DND-41 (cell line): Measurements from ENCODE around the gene CALML6.

Source experiments
- ATAC-seq: fragments of 200-7000 bp; cut with Tn5 transposase; 3 replicates; pipeline ENCODE4 v1.9.1; 2021; ENCODE audit warnings: low read depth; ENCODE audit not compliant: insufficient read depth
- DNase-seq: peaks from one replicate; pipeline ENCODE4 v3.0.0-alpha.2; 2020
- H2AFZ ChIP-seq: 2 replicates; pipeline ENCODE4 v1.6.0; 2012; ENCODE audit warnings: low read depth, low read length
- H3K27ac ChIP-seq: 2 replicates; pipeline ENCODE4 v1.5.1; 2012; ENCODE audit warnings: low read length, inconsistent platforms
- H3K27me3 ChIP-seq: fragments of 200-600 bp; sonication (generic); 2 replicates; pipeline ENCODE4 v1.6.0; 2012; ENCODE audit warnings: low read length, mild to moderate bottlenecking, inconsistent platforms; ENCODE audit not compliant: insufficient read depth, poor library complexity
- H3K36me3 ChIP-seq: 2 replicates; pipeline ENCODE4 v1.5.1; 2012; ENCODE audit warnings: low read length, inconsistent platforms; ENCODE audit not compliant: insufficient read depth
- H3K4me1 ChIP-seq: 2 replicates; pipeline ENCODE4 v1.5.1; 2012; ENCODE audit warnings: mild to moderate bottlenecking, low read length; ENCODE audit not compliant: insufficient read depth
- H3K4me2 ChIP-seq: 2 replicates; pipeline ENCODE4 v1.6.0; 2012; ENCODE audit warnings: mild to moderate bottlenecking, moderate library complexity, low read length, inconsistent platforms; ENCODE audit not compliant: insufficient read depth
- H3K4me3 ChIP-seq, 2 experiments: fragments of 200-600 bp in 1 of 2; shearing (Covaris generic) in 1 of 2; 2 replicates each; pipeline ENCODE4 v1.5.1; 2012 to 2016; ENCODE audit warnings: inconsistent platforms in 2 of 2, low read length in 2 of 2, mild to moderate bottlenecking in 2 of 2, low read depth in 1 of 2, moderate library complexity in 1 of 2
- H3K79me2 ChIP-seq: 2 replicates; pipeline ENCODE4 v1.6.0; 2012; ENCODE audit warnings: low read length, inconsistent platforms; ENCODE audit not compliant: insufficient read depth
- H3K9ac ChIP-seq: 2 replicates; pipeline ENCODE4 v1.6.0; 2012; ENCODE audit warnings: low read depth, mild to moderate bottlenecking, inconsistent platforms, low read length, moderate library complexity
- H3K9me3 ChIP-seq: 2 replicates; pipeline ENCODE4 v1.5.1; 2012; ENCODE audit warnings: low read length, moderate library complexity, mild to moderate bottlenecking, inconsistent platforms; ENCODE audit not compliant: insufficient read depth, severe bottlenecking
- H4K20me1 ChIP-seq: 2 replicates; pipeline ENCODE4 v1.6.0; 2012; ENCODE audit warnings: low read length; ENCODE audit not compliant: insufficient read depth
- EZH2 ChIP-seq: IDR thresholded peaks from 3 replicates; pipeline ENCODE4 v1.6.1; 2012; ENCODE audit warnings: borderline replicate concordance, low read depth, mild to moderate bottlenecking, moderate library complexity, low read length, inconsistent platforms; ENCODE audit not compliant: severe bottlenecking
- TF ChIP-seq, protein P1 (sequence below): IDR thresholded peaks from 2 replicates; pipeline ENCODE4 v1.5.1; 2012; ENCODE audit warnings: borderline replicate concordance, low read length, moderate library complexity, mild to moderate bottlenecking; ENCODE audit not compliant: poor library complexity, severe bottlenecking; ENCODE audit errors: extremely low read depth

CALML6 gene, protein sequence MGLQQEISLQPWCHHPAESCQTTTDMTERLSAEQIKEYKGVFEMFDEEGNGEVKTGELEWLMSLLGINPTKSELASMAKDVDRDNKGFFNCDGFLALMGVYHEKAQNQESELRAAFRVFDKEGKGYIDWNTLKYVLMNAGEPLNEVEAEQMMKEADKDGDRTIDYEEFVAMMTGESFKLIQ

DNA sequence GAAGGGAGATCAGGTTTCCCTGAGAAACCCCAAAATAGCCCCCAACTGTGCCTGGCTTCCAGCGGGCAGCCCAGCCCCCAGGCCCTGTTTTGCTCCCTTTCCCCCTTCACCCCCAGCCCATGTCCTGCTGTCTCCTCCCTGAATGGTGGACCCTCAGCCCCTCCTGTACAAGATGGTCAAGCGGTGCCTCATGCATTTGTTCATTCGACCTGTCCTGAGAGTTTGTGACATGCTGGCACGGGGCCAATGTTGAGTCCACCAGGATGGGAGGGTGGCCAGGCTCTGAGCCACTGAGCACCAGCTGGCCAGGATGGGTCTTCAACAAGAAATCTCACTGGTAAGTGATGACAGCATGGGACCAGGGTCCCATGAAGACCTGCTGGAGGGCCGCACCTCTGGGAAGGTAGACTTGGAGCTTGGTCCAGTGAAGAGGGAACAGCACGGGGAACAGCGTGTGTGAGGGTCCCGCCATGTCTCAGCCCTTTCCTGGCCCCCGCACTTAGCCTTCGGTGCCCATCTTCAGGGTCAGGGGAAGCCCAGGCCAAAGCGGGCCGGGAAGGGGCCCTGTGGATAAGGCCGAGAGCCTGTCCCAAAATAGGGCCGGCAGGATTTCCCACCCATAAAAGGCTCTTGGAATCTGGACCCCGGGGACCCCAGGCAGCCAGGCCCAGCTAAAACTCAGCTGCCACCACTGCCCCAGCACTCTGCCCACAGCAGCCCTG, at the start of gene CALML6:
TSS of gene CALML6 (plus strand) at position 290 of the 722 bp plus-strand sequence. CDS start at position 311, 21 bp downstream.
- TF ChIP-seq EZH2: no peak
- TF ChIP-seq, protein P1, sequence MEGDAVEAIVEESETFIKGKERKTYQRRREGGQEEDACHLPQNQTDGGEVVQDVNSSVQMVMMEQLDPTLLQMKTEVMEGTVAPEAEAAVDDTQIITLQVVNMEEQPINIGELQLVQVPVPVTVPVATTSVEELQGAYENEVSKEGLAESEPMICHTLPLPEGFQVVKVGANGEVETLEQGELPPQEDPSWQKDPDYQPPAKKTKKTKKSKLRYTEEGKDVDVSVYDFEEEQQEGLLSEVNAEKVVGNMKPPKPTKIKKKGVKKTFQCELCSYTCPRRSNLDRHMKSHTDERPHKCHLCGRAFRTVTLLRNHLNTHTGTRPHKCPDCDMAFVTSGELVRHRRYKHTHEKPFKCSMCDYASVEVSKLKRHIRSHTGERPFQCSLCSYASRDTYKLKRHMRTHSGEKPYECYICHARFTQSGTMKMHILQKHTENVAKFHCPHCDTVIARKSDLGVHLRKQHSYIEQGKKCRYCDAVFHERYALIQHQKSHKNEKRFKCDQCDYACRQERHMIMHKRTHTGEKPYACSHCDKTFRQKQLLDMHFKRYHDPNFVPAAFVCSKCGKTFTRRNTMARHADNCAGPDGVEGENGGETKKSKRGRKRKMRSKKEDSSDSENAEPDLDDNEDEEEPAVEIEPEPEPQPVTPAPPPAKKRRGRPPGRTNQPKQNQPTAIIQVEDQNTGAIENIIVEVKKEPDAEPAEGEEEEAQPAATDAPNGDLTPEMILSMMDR: no peak
- Histone ChIP-seq H3K4me2 (no peak within 1 kb of the TSS), H2AFZ (no peak within 1 kb of the TSS), H3K79me2 (no peaks in the 10 kb centered on the region), H3K9ac (no peak within 1 kb of the TSS), H3K36me3 (no peaks in the 10 kb centered on the region), H4K20me1 (0 out of 2 replicates have a peak, but pooled peaks cover 5% of the 10 kb centered on the region), H3K27ac (no peak within 1 kb of the TSS), H3K4me1 (peaks cover 17% of the 10 kb centered on the region), H3K27me3 (no peaks in the 10 kb centered on the region), H3K9me3 (no peaks in the 10 kb centered on the region), H3K4me3 (no peak within 1 kb of the TSS)
- ATAC-seq (no peak), DNase-seq (no peak)

DNA sequence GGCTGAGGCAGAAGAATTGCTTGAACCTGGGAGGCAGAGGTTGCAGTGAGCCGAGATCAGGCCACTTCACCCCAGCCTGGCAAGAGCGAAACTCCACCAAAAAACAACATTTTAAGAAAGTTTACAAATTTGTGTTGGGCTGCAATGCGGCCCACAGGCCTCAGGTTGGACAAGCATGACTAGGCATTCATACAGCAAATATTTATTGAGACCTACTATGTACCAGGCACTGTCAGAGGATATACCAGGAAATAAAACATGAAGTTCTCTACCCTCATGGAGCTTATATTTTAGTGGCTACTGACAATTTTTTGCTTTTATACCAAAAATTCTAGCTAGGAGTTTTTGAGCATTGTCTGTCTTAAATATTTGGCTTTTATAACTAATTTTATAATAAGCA, 47.9 kb upstream of the CALML6 start:
- Histone ChIP-seq H3K27ac (no peak overlapping the region), H3K27me3 (no peaks in the 10 kb centered on the region), H2AFZ (no peak overlapping the region), H4K20me1 (peaks cover 92% of the 10 kb centered on the region), H3K79me2 (peaks cover 99% of the 10 kb centered on the region), H3K36me3 (peaks cover 36% of the 10 kb centered on the region), H3K9me3 (no peaks in the 10 kb centered on the region), H3K9ac (no peak overlapping the region), H3K4me2 (no peak overlapping the region), H3K4me3 (no peak overlapping the region), H3K4me1 (no peaks in the 10 kb centered on the region)
- no peak for ATAC-seq
- DNase-seq: no peak
- TF ChIP-seq EZH2: no peak
- TF ChIP-seq, protein P1: no peak

DNA sequence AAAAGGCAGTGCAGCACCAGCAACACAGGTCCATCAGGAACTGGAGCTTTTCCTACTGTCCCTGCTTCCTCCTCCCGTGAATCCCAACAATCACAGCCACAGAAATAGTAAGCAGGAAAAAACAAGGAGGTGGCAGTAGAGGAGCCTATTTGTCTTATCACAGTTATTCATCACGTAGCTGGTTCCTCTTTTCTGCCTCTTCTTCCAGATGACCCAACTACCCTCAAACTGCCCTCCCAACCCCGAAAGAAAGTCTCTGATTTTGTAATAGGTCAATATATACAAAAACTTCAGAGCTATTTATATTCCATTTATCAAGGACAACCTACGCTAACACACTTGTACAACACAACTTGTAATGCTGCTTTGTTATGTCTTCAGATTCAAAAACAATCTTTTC, 45.6 kb upstream of the CALML6 start:
- H3K9me3 ChIP-seq: no peaks in the 10 kb centered on the region
- H3K36me3 ChIP-seq: peaks cover 46% of the 10 kb centered on the region
- no peak for TF ChIP-seq EZH2
- TF ChIP-seq, protein P1: no peak
- DNase-seq: no peak
- no peaks in the 10 kb centered on the region for H3K4me1 ChIP-seq
- H3K9ac ChIP-seq: no peak overlapping the region
- no peak overlapping the region for H3K27ac ChIP-seq
- H3K4me2 ChIP-seq: no peak overlapping the region
- H4K20me1 ChIP-seq: peaks cover 92% of the 10 kb centered on the region
- peaks cover 99% of the 10 kb centered on the region for H3K79me2 ChIP-seq
- no peak for ATAC-seq
- no peaks in the 10 kb centered on the region for H3K27me3 ChIP-seq
- H3K4me3 ChIP-seq: no peak overlapping the region
- H2AFZ ChIP-seq: no peak overlapping the region
